Spinal cord (tissue), 9 donors: ENCODE results near the gene CCR5AS.
"Not testable (repeated sequence)": the region's sequence is repeated elsewhere in the genome, so short reads cannot be mapped to it uniquely, and the experiment has no call there.

ENCODE experiments used
- DNase-seq, 6 donors: peaks; one replicate each; pipeline versions ENCODE4 v3.0.0 to v3.0.0-alpha.2; 2013 to 2015; ENCODE audit warnings: low spot score in 6 of 6, low read depth in 4 of 6
- H3K27ac ChIP-seq: one replicate; pipeline ENCODE4 v1.5.1; 2013; ENCODE audit warnings: low read depth, low read length, control low read depth
- H3K27me3 ChIP-seq: one replicate; pipeline ENCODE4 v1.6.1; 2013; ENCODE audit warnings: low read length; ENCODE audit not compliant: control insufficient read depth, insufficient read depth
- H3K36me3 ChIP-seq: one replicate; pipeline ENCODE4 v1.6.1; 2013; ENCODE audit warnings: low read length; ENCODE audit not compliant: control insufficient read depth, insufficient read depth
- H3K4me1 ChIP-seq: one replicate; pipeline ENCODE4 v1.6.1; 2013; ENCODE audit warnings: low read length; ENCODE audit not compliant: control insufficient read depth, insufficient read depth
- H3K4me3 ChIP-seq: one replicate; pipeline ENCODE4 v1.5.1; 2013; ENCODE audit warnings: low read depth, low read length, control low read depth
- H3K9me3 ChIP-seq: one replicate; pipeline ENCODE4 v1.6.1; 2013; ENCODE audit warnings: low read length; ENCODE audit not compliant: control insufficient read depth, insufficient read depth
- WGBS: methylation state at CpG from one replicate; pipeline ENCODE4 v1.1.5; 2013; ENCODE audit warnings: missing lambda C conversion rate; ENCODE audit not compliant: insufficient coverage; 5-methylcytosine and 5-hydroxymethylcytosine counted together
- donor health status: healthy.

Gene CCR5AS

GRCh38 chr3:46429671-46430070, 22.8 kb upstream of the CCR5AS start:
- H3K36me3 ChIP-seq, result no peaks in the 10 kb centered on the region
- H3K4me1 ChIP-seq, result no peaks in the 10 kb centered on the region
- H3K4me3 ChIP-seq, result no peak overlapping the region
- WGBS, result 100% methylated on average over 2 of the region's 5 CpGs
- no peak for DNase-seq
- no peaks in the 10 kb centered on the region for H3K9me3 ChIP-seq
- no peaks in the 10 kb centered on the region for H3K27me3 ChIP-seq
- H3K27ac ChIP-seq, result no peak overlapping the region

GRCh38 chr3:46429250-46429649, 22.4 kb upstream of the CCR5AS start:
- Histone ChIP-seq H3K27me3 (no peaks in the 10 kb centered on the region), H3K4me1 (no peaks in the 10 kb centered on the region), H3K27ac (no peak overlapping the region), H3K9me3 (no peaks in the 10 kb centered on the region), H3K4me3 (no peak overlapping the region), H3K36me3 (no peaks in the 10 kb centered on the region)
- DNase-seq, result no peak
- WGBS, result 56% methylated on average over 4 of the region's 5 CpGs

GRCh38 chr3:46427916-46428833, 21.3 kb upstream of the CCR5AS start:
- peak in 1 of 6 donors; percentile 56 for DNase-seq
- H3K9me3 ChIP-seq, result no peaks in the 10 kb centered on the region
- H3K36me3 ChIP-seq, result no peaks in the 10 kb centered on the region
- H3K27ac ChIP-seq, result no peak overlapping the region
- WGBS, result 82% methylated on average over 8 of the region's 10 CpGs
- no peak overlapping the region for H3K4me3 ChIP-seq
- no peaks in the 10 kb centered on the region for H3K4me1 ChIP-seq
- H3K27me3 ChIP-seq, result no peaks in the 10 kb centered on the region

GRCh38 chr3:46427404-46427803, 20.5 kb upstream of the CCR5AS start:
- H3K4me3 ChIP-seq, H3K27ac ChIP-seq, H3K36me3 ChIP-seq, H3K9me3 ChIP-seq, H3K27me3 ChIP-seq, DNase-seq, H3K4me1 ChIP-seq: not testable (repeated sequence)
- no CpG with 5 or more reads among the region's 8 CpGs for WGBS

- not testable (repeated sequence) for DNase-seq, H3K27me3 ChIP-seq, H3K27ac ChIP-seq, H3K4me3 ChIP-seq, H3K4me1 ChIP-seq, H3K36me3 ChIP-seq, H3K9me3 ChIP-seq
- 74% methylated on average over 2 of the region's 4 CpGs for WGBS
These were observed 19.6 kb upstream of the CCR5AS start for GRCh38 chr3:46426476-46426875.

- Histone ChIP-seq H3K27ac (no peak overlapping the region), H3K4me1 (no peaks in the 10 kb centered on the region), H3K9me3 (no peaks in the 10 kb centered on the region), H3K36me3 (no peaks in the 10 kb centered on the region), H3K4me3 (no peak overlapping the region), H3K27me3 (no peaks in the 10 kb centered on the region)
- no peak for DNase-seq
- 90% methylated on average over 3 of the region's 5 CpGs for WGBS
These were observed 16.7 kb upstream of the CCR5AS start for GRCh38 chr3:46423588-46423987.

GRCh38 chr3:46422617-46423016, 15.8 kb upstream of the CCR5AS start:
- WGBS, result 90% methylated on average over 5 of the region's 6 CpGs
- Histone ChIP-seq H3K27me3 (no peaks in the 10 kb centered on the region), H3K9me3 (no peaks in the 10 kb centered on the region), H3K4me3 (no peak overlapping the region), H3K36me3 (no peaks in the 10 kb centered on the region), H3K27ac (no peak overlapping the region), H3K4me1 (no peaks in the 10 kb centered on the region)
- DNase-seq, result no peak

- H3K36me3 ChIP-seq, result no peaks in the 10 kb centered on the region
- H3K27me3 ChIP-seq, result no peaks in the 10 kb centered on the region
- H3K4me3 ChIP-seq, result no peak overlapping the region
- H3K27ac ChIP-seq, result no peak overlapping the region
- H3K9me3 ChIP-seq, result no peaks in the 10 kb centered on the region
- DNase-seq, result no peak
- 90% methylated on average over 2 of the region's 2 CpGs for WGBS
- H3K4me1 ChIP-seq, result no peaks in the 10 kb centered on the region
These were observed 14.1 kb upstream of the CCR5AS start for GRCh38 chr3:46420931-46421330.

GRCh38 chr3:46419816-46420215, 12.9 kb upstream of the CCR5AS start:
- H3K27ac ChIP-seq, result no peak overlapping the region
- H3K36me3 ChIP-seq, result no peaks in the 10 kb centered on the region
- H3K27me3 ChIP-seq, result no peaks in the 10 kb centered on the region
- WGBS, result 96% methylated on average over 4 of the region's 4 CpGs
- no peak for DNase-seq
- H3K9me3 ChIP-seq, result no peaks in the 10 kb centered on the region
- no peaks in the 10 kb centered on the region for H3K4me1 ChIP-seq
- H3K4me3 ChIP-seq, result no peak overlapping the region
